H1 (cell line): ENCODE measurements around the gene RGN. TPM values are rescaled to one million over a fixed set of nuclear protein-coding genes. Genes with fewer than 3 reads are reported as not detected.

Experiments
- FOSL1 ChIP-seq: IDR thresholded peaks from 2 replicates; pipeline ENCODE4 v1.6.1; 2011; ENCODE audit warnings: mild to moderate bottlenecking, low read depth, low read length, moderate library complexity; ENCODE audit not compliant: insufficient read depth
- HDAC6 ChIP-seq: IDR thresholded peaks from one replicate; pipeline ENCODE4 v1.7.1; 2012; ENCODE audit warnings: low read depth, mild to moderate bottlenecking, inconsistent platforms, low read length, moderate library complexity
- NANOG ChIP-seq: IDR thresholded peaks from 2 replicates; pipeline ENCODE4 v1.6.1; 2011; ENCODE audit warnings: low read length, low read depth, mild to moderate bottlenecking, inconsistent platforms; ENCODE audit not compliant: insufficient read depth, poor library complexity, severe bottlenecking
- POLR2AphosphoS5 ChIP-seq: IDR thresholded peaks from 2 replicates; pipeline ENCODE4 v1.6.1; 2011; ENCODE audit warnings: low read depth, low read length
- RXRA ChIP-seq: IDR thresholded peaks from 2 replicates; pipeline ENCODE4 v1.6.1; 2011; ENCODE audit warnings: low read depth, mild to moderate bottlenecking, low read length, moderate library complexity; ENCODE audit not compliant: insufficient read depth
- SP4 ChIP-seq: IDR thresholded peaks from 2 replicates; pipeline ENCODE4 v1.6.1; 2012; ENCODE audit warnings: low read length, inconsistent platforms
- polyA plus RNA-seq, 7 experiments: library from polyadenylated mRNA; depleted of rRNA in 3 of 7; stranded (reverse) in 5 of 7; unstranded in 2 of 7; fragments of >200 nt in 5 of 7; fragments of 200-250 nt in 2 of 7; gene quantifications; 1 replicate in 5 of 7; 2 replicates in 1 of 7; 4 replicates in 1 of 7; pipeline versions ENCODE4 v1.2.1 to v1.2.3, GENCODE V29; 2011 to 2013; ENCODE audit warnings: missing spikeins in 2 of 7, mixed read lengths in 2 of 7
- total RNA-seq: library from RNA; stranded (reverse); fragmentation: NEBNext Ultra II Directional; extraction: Animal tissue kit (Norgen Biotek cat#: 25700); gene quantifications from 2 replicates; pipeline ENCODE4 v1.2.1, GENCODE V29; 2021

The RGN gene
- total and polyA plus RNA-seq, 2 of the 8 experiments (the other 6 are each of a cell fraction or from before 2014, with no cell fraction given) = 0.32 to 3.1 TPM

GRCh38 chrX:47068214-47068613 lies 10.0 kb upstream of the RGN start (continued):
- no peak for TF ChIP-seq NANOG
- TF ChIP-seq FOSL1 = no peak
- TF ChIP-seq RXRA = no peak
- TF ChIP-seq SP4 = no peak
- no peak for TF ChIP-seq POLR2AphosphoS5
- TF ChIP-seq HDAC6 = no peak
